Activated CD8-positive, alpha-beta memory T cell treated with anti-CD3 and anti-CD28 coated beads, Interleukin-2, amount 50 U/mL, for 24 hours (primary cell): ENCODE data around the gene FBLN7.

Source experiments
- DNase-seq: peaks from one replicate; pipeline ENCODE4 v3.0.0-alpha.2; 2020; ENCODE audit errors: extremely low read depth

FBLN7 gene

GRCh38 chr2:112157472-112157871, 19.3 kb downstream of the FBLN7 start:
- no peak for DNase-seq

GRCh38 chr2:112159454-112159921, 21.3 kb downstream of the FBLN7 start:
- no peak for DNase-seq

- no peak for DNase-seq
Measured at GRCh38 chr2:112160283-112161250, 22.4 kb downstream of the FBLN7 start.

GRCh38 chr2:112161431-112162145, 23.4 kb downstream of the FBLN7 start:
- DNase-seq: no peak

GRCh38 chr2:112162341-112162740, 24.2 kb downstream of the FBLN7 start:
- DNase-seq: no peak

GRCh38 chr2:112162956-112163355, 24.8 kb downstream of the FBLN7 start:
- no peak for DNase-seq

GRCh38 chr2:112163541-112163981, 25.4 kb downstream of the FBLN7 start:
- no peak for DNase-seq

- no peak for DNase-seq
Measured at GRCh38 chr2:112164876-112165275, 26.7 kb downstream of the FBLN7 start.

- no peak for DNase-seq
Measured at GRCh38 chr2:112165296-112165695, 27.1 kb downstream of the FBLN7 start.

GRCh38 chr2:112166806-112167499, 28.8 kb downstream of the FBLN7 start:
- no peak for DNase-seq

GRCh38 chr2:112168422-112169124, 30.4 kb downstream of the FBLN7 start:
- DNase-seq: no peak

GRCh38 chr2:112170495-112170894, 32.3 kb downstream of the FBLN7 start:
- DNase-seq: no peak

- no peak for DNase-seq
Measured at GRCh38 chr2:112173646-112174319, 35.6 kb downstream of the FBLN7 start.

- no peak for DNase-seq
Measured at GRCh38 chr2:112174383-112174782, 36.2 kb downstream of the FBLN7 start.

GRCh38 chr2:112175333-112175732, 37.1 kb downstream of the FBLN7 start:
- DNase-seq: no peak

- no peak for DNase-seq
Measured at GRCh38 chr2:112175958-112176573, 37.9 kb downstream of the FBLN7 start.

- no peak for DNase-seq
Measured at GRCh38 chr2:112181571-112182290, 43.5 kb downstream of the FBLN7 start.

- DNase-seq: no peak
Measured at GRCh38 chr2:112182581-112183034, 44.4 kb downstream of the FBLN7 start.

GRCh38 chr2:112183327-112184025, 45.3 kb downstream of the FBLN7 start:
- no peak for DNase-seq
